Epithelial cell of proximal tubule (primary cell): ENCODE measurements around the gene PTGFRN. TPM values are rescaled to one million over a fixed set of nuclear protein-coding genes. Genes with fewer than 3 reads are reported as not detected.

Experiments used
- DNase-seq: peaks from one replicate; pipeline ENCODE4 v3.0.0-alpha.2; 2011; ENCODE audit warnings: low read depth
- H3K4me3 ChIP-seq: 2 replicates; pipeline ENCODE4 v1.5.1; 2011; ENCODE audit warnings: low read depth, mild to moderate bottlenecking, low read length
- total RNA-seq: library from RNA; depleted of rRNA; stranded (reverse); fragments of >200 nt; gene quantifications from 2 replicates; pipeline ENCODE4 v1.2.3, GENCODE V29; 2015
- TF ChIP-seq, protein P1 (sequence below): conservative IDR thresholded peaks from 2 replicates; pipeline ENCODE4 v1.5.1; 2012; ENCODE audit warnings: low read depth, mild to moderate bottlenecking, low read length

PTGFRN gene
- total RNA-seq, 1 donor from 2014 or later, result 86.3 TPM

DNA sequence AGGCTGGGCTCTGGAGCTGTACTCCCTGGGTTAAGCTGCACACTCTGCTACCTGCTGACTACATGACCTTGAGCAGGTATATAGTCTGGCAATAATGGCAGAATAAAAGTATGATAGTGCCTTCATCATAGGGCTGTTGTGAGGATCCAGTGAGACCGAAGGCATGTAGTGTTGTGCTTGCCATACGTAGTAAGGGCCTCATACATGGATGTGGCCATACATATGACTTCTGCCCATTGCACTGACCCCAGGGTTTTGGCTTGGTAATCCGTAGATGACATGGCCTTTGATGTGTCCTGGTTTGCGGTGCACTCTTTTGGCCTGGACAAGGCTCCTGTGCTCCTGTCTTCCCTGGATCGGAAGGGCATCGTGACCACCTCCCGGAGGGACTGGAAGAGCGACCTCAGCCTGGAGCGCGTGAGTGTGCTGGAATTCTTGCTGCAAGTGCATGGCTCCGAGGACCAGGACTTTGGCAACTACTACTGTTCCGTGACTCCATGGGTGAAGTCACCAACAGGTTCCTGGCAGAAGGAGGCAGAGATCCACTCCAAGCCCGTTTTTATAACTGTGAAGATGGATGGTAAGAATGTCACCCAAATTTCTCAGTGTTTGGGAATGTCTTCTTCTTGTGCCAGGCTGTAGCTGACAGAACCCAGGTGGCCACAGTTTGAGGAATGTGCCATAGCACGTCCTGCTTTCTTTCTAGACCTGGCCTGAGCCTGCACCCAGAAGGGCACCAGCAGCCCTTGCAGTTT is 74.9 kb downstream of the PTGFRN start:
- DNase-seq, result no peak
- TF ChIP-seq, protein P1, sequence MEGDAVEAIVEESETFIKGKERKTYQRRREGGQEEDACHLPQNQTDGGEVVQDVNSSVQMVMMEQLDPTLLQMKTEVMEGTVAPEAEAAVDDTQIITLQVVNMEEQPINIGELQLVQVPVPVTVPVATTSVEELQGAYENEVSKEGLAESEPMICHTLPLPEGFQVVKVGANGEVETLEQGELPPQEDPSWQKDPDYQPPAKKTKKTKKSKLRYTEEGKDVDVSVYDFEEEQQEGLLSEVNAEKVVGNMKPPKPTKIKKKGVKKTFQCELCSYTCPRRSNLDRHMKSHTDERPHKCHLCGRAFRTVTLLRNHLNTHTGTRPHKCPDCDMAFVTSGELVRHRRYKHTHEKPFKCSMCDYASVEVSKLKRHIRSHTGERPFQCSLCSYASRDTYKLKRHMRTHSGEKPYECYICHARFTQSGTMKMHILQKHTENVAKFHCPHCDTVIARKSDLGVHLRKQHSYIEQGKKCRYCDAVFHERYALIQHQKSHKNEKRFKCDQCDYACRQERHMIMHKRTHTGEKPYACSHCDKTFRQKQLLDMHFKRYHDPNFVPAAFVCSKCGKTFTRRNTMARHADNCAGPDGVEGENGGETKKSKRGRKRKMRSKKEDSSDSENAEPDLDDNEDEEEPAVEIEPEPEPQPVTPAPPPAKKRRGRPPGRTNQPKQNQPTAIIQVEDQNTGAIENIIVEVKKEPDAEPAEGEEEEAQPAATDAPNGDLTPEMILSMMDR, result no peak
- no peak overlapping the region for H3K4me3 ChIP-seq

GRCh38 chr1:116986421-116987255 is 76.9 kb downstream of the PTGFRN start:
- TF ChIP-seq, protein P1, result no peak
- DNase-seq, result no peak
- no peak overlapping the region for H3K4me3 ChIP-seq

GRCh38 chr1:116987256-116987555 is 77.5 kb downstream of the PTGFRN start:
- TF ChIP-seq, protein P1, result no peak
- DNase-seq, result no peak
- H3K4me3 ChIP-seq, result no peak overlapping the region

DNA sequence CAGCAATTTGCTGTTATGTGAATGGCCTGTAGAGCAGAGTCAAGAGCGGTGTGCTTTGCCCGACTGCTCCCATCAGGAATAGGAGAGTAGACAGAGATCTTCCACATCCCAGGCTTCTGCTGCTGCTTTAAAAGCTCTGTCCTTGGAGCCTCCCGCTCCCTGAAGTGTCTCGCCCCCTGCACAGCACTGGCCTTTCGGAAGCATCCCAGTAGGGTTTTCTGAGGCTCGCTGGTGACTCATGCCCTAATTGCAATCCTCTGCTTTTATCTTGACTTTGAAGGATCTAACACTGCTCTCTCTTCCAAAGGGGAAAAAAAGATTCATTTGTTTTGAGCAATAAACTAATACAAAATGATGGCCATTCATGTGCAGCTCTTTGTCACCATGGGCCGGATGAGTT is 78.5 kb downstream of the PTGFRN start:
- TF ChIP-seq, protein P1, result no peak
- DNase-seq, result no peak
- H3K4me3 ChIP-seq, result no peak overlapping the region

DNA sequence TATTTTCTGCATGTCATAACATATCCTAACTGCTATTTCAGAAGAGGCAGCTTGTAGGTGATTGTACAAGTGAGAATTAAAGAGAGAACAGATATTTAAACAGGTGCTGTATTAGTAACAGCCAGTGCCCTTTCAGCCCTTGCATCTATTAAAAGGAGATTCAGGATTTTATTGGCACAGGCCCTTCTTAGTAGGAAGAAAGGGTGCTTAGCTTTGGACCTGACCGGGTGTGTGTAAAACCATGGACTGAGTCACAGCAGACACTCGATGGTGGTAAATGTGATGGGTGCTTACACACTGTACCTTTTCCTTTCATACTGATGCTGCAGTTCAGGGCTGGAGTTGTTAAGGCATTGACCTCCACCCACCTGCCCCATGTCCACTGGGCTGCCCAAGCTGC is 79.2 kb downstream of the PTGFRN start:
- TF ChIP-seq, protein P1, result no peak
- DNase-seq, result no peak
- no peak overlapping the region for H3K4me3 ChIP-seq

DNA sequence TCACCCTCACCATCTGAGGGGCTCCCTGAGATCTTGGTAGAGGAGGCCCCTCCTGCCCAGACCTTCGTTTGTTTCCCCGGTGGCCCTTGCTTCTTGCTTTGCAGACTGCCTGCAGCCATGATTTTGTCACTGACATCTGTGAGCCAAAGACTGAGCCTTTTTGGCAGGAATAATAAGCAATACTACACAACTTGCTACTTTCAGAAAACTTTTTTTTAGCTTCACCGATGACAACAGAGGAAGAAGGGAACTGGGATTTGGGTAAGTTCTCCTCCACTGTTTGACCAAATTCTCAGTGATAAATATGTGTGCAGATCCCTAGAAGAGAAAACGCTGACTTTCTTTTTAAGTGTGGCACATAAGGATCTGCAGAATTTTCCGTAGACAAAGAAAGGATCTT is 80.1 kb downstream of the PTGFRN start:
- no peak overlapping the region for H3K4me3 ChIP-seq
- no peak for DNase-seq
- TF ChIP-seq, protein P1, result no peak
